EH (cell line): ENCODE data around the gene HIF1A.
"Not testable (repeated sequence)": the region's sequence is repeated elsewhere in the genome, so short reads cannot be mapped to it uniquely, and the experiment has no call there.

Experiments used
- DNase-seq: peaks from one replicate; pipeline ENCODE4 v3.0.0-alpha.2; 2015; ENCODE audit warnings: low read depth

Gene HIF1A

GRCh38 chr14:61708693-61709092 is 13.4 kb downstream of the HIF1A start:
- DNase-seq: not testable (repeated sequence)

- DNase-seq: no peak
Observed at GRCh38 chr14:61710853-61711817, 15.8 kb downstream of the HIF1A start.

GRCh38 chr14:61712137-61712536 is 16.8 kb downstream of the HIF1A start:
- DNase-seq: no peak

DNA sequence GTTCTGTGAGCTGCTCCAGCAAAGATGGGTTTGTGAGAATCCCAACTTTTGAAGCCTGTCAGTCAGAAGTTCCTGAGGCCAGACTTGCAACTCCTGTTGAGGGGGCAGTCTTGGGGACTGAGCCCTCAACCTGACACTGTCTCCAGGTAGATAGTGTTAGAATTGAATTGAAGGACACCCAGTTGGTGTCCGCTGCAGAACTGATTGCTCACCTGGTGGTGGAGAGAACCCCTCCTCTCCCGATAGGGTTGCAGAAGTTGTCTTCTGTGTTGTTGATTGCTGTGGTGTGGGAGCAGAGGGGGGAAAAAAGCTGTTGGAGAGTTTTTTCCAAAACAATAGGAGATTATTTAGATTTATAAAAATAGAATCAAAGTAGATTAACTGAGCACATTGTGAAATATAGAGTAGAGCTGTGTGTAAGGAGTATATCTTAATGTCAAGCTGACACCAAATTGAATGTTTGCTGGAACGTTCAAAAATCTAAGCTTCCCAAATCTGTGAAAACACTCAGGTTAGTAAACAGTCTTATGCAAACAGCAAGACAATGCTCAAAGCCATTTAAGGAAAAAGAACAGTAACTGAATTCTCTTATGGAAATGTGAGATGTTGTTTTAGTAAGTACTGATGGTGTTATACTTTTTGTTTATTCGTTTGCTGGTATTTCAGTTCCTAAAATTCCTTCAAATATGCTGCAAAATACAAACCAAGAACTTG is 18.6 kb downstream of the HIF1A start:
- DNase-seq: no peak

- no peak for DNase-seq
Observed at GRCh38 chr14:61716956-61717355, 21.6 kb downstream of the HIF1A start.

DNA sequence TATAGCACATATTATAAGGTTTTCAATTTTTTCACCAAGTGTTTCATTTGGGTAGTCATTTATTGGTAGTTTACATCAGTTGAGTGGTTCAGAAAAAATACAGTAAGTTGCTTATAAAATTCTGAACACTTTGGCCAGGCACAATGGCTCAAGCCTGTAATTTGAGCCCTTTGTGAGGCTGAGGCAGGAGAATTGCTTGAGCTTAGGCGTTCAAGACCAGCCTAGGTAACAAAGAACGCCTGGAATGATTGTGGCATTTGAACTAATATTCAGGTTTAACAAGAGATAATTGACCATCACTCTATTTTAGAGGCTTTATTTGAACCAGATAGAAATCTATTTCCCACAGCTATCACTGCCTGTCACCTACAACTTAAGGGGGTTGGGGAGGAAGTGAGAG is 22.7 kb downstream of the HIF1A start:
- no peak for DNase-seq

- DNase-seq: no peak
Observed at GRCh38 chr14:61719344-61720293, 24.3 kb downstream of the HIF1A start.

GRCh38 chr14:61720294-61720661 is 25.0 kb downstream of the HIF1A start:
- peak; percentile 49 for DNase-seq

DNA sequence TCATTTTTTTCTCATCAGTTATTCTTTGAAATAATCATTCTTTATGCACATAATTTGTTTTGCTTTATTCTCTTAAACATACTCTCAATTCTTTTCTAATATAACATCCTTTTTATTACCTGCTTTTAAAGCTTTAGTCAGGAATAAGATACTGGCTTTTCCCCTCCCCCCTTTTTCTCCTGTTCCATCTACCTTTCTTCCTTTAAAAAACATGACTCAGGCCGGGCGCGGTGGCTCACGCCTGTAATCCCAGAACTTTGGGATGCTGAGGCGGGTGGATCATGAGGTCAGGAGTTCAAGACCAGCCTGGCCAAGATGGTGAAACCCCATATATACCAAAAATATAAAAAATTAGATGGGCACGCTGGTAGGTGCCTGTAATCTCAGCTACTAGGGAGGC is 25.4 kb downstream of the HIF1A start:
- DNase-seq: no peak

GRCh38 chr14:61724133-61724532 is 28.8 kb downstream of the HIF1A start:
- DNase-seq: no peak

GRCh38 chr14:61726778-61727658 is 31.7 kb downstream of the HIF1A start:
- no peak for DNase-seq

DNA sequence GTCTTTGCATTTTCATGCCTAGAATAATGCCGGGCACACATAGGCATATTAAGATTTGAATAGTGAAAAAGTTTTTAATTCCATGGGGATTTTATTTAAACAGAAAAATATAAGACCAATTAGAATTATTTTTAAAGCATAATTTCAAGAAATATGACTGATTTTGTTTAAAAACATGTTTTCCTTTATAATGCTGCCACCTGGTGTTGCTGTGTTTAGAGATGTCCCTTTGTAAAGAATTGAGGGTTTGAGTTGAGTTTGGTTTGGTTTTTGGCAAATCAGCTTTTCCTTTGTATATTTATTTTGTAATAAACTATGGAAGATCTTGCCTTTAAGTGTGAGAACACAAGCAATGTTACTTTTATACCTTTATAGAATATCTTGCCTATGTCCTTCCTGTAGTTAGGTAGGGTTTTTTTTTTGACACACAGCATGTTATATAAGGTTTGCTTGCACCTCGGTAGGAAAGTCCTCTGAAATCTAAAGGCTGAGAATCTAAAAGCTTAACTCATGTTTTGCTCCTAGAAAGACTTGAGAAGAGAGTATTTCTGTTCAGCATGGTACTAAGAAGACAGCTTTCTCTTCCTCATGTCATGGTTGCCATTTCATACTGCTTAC is 35.6 kb downstream of the HIF1A start:
- DNase-seq: no peak

- DNase-seq: no peak
Observed at GRCh38 chr14:61733972-61734371, 38.7 kb downstream of the HIF1A start.

GRCh38 chr14:61736751-61737150 is 41.4 kb downstream of the HIF1A start:
- no peak for DNase-seq

DNA sequence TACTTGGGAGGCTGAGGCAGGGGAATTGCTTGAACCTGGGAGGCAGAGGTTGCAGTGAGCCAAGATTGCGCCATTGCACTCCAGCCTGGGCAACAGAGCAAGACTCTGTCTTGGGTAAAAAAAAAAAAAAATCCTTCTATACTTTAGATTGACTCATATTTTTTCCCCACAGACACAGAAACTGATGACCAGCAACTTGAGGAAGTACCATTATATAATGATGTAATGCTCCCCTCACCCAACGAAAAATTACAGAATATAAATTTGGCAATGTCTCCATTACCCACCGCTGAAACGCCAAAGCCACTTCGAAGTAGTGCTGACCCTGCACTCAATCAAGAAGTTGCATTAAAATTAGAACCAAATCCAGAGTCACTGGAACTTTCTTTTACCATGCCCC is 42.6 kb downstream of the HIF1A start:
- DNase-seq: no peak

GRCh38 chr14:61739133-61739532 is 43.8 kb downstream of the HIF1A start:
- no peak for DNase-seq

- DNase-seq: no peak
Observed at GRCh38 chr14:61742371-61742770, 47.1 kb downstream of the HIF1A start.

DNA sequence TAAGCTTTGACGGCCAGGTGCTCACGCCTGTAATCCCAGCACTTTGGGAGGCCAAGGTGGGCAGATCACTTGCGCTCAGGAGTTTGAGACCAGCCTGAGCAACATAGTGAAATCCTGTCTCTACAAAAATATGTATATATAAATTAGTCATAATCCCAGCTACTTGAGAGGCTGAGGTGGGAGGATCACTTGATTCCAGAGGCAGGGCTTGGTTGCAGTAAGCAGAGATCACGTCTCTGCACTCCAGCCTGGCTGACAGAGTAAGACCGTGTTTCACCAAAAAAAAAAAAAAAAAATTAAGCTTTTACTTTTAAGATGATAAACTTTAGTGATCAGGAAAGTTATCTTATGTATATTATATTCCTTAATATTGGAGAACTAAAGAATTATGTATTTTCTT is 48.9 kb downstream of the HIF1A start:
- DNase-seq: no peak

DNA sequence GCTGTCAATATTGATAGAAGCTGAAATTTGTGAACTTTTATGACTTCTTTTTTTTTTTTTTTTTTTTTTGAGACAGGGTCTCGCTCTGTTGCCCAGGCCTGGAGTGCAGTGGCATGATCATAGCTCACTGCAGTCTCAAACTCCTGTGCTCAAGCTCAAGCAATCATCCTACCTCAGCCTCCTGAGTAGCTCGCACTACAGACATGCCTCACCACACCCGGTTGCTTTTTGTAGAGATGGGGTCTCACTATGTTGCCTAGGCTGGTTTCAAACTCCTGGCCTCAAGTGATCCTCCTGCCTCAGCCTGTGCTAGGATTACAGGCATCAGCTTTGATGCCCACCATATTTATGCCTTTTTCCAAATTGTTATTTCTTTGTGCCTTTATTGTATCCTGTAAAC is 51.0 kb downstream of the HIF1A start:
- DNase-seq: not testable (repeated sequence)

DNA sequence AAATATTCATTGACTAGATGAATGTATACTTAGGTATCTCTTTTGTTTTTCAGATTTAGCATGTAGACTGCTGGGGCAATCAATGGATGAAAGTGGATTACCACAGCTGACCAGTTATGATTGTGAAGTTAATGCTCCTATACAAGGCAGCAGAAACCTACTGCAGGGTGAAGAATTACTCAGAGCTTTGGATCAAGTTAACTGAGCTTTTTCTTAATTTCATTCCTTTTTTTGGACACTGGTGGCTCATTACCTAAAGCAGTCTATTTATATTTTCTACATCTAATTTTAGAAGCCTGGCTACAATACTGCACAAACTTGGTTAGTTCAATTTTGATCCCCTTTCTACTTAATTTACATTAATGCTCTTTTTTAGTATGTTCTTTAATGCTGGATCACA is 51.6 kb downstream of the HIF1A start:
- DNase-seq: peak; percentile 29

DNA sequence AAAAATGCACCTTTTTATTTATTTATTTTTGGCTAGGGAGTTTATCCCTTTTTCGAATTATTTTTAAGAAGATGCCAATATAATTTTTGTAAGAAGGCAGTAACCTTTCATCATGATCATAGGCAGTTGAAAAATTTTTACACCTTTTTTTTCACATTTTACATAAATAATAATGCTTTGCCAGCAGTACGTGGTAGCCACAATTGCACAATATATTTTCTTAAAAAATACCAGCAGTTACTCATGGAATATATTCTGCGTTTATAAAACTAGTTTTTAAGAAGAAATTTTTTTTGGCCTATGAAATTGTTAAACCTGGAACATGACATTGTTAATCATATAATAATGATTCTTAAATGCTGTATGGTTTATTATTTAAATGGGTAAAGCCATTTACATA is 52.0 kb downstream of the HIF1A start:
- DNase-seq: peak; percentile 25
